Measurements from ENCODE around the gene PCSK5.

GRCh38 chr9:75918909-75919308 is 28.4 kb downstream of the PCSK5 start:
- TF ChIP-seq CTCF (IDR thresholded peaks at IDR 0.05; ENCODE audit: low read depth, low read length, missing input control) (no peak), JUND (IDR thresholded peaks at IDR 0.05) (no peak), SP1 (IDR thresholded peaks at IDR 0.05) (no peak), ZBTB33 (IDR thresholded peaks at IDR 0.05) (no peak), MAX (IDR thresholded peaks at IDR 0.05) (no peak), REST (IDR thresholded peaks at IDR 0.05) (no peak), HNF4G (IDR thresholded peaks at IDR 0.05) (no peak), FOXA1 (IDR thresholded peaks at IDR 0.05) (no peak), HNF4A (conservative IDR thresholded peaks at IDR 0.05) (no peak), NR2F2 (IDR thresholded peaks at IDR 0.05) (no peak), ATF3 (IDR thresholded peaks at IDR 0.05) (no peak), YY1 (IDR thresholded peaks at IDR 0.05) (no peak), RXRA (IDR thresholded peaks at IDR 0.05) (no peak), RAD21 (IDR thresholded peaks at IDR 0.05) (no peak)
